B cell (primary cell): ENCODE data around the gene CHST8. TPM values are rescaled to one million over a fixed set of nuclear protein-coding genes. Genes with fewer than 3 reads are reported as not detected.

Source experiments
- ATAC-seq: fragments of 200-7000 bp; cut with Tn5 transposase; one replicate; pipeline ENCODE4 v1.10.0; 2021; ENCODE audit warnings: low read depth, mild to moderate bottlenecking, moderate number of reproducible peaks, moderate library complexity
- CTCF ChIA-PET: fragments of 350-600 bp; sonication (Branson Sonifier 250); formaldehyde crosslinking; loops from one replicate; lab custom pipeline; 2021; ENCODE audit warnings: antibody characterized with exemption, inconsistent platforms; lab: Charles Lee
- POLR2A ChIA-PET: fragments of 350-600 bp; sonication (Branson Sonifier 250); formaldehyde crosslinking; loops from one replicate; lab custom pipeline; 2021; ENCODE audit warnings: antibody characterized with exemption; lab: Charles Lee
- DNase-seq: peaks from one replicate; pipeline ENCODE4 v3.0.0; 2013
- H2AFZ ChIP-seq: 2 replicates; pipeline ENCODE4 v1.6.1; 2012; ENCODE audit warnings: mild to moderate bottlenecking, low read depth, low read length; ENCODE audit not compliant: insufficient read depth, poor library complexity, severe bottlenecking
- H3K27ac ChIP-seq, 2 donors: 1 replicate in 1 of 2; 2 replicates in 1 of 2; pipeline ENCODE4 v1.5.1; 2012 to 2013; ENCODE audit warnings: low read length in 2 of 2, mild to moderate bottlenecking in 2 of 2, moderate library complexity in 1 of 2
- H3K27me3 ChIP-seq, 4 experiments: fragments of 200-600 bp in 1 of 4; sonication (generic) in 1 of 4; replicated peaks in 1 of 4; 1 replicate in 2 of 4; 2 replicates in 2 of 4; pipeline versions ENCODE4 v1.6.1 to v1.7.0; 2013 to 2016; ENCODE audit warnings: low read length in 3 of 4, mild to moderate bottlenecking in 2 of 4, mixed read lengths in 1 of 4, moderate library complexity in 1 of 4; ENCODE audit not compliant: insufficient read depth in 4 of 4, control insufficient read depth in 3 of 4; ENCODE audit errors: control extremely low read depth in 1 of 4
- H3K36me3 ChIP-seq, 2 experiments: replicated peaks in 1 of 2; 1 replicate in 1 of 2; 2 replicates in 1 of 2; pipeline versions ENCODE4 v1.6.1 to v1.7.1; 2013; ENCODE audit warnings: low read length in 1 of 2; ENCODE audit not compliant: insufficient read depth in 2 of 2, control insufficient read depth in 1 of 2; ENCODE audit errors: control extremely low read depth in 1 of 2, extremely low read depth in 1 of 2
- H3K4me1 ChIP-seq, 2 donors: fragments of 200-600 bp in 1 of 2; sonication (generic) in 1 of 2; 1 replicate in 1 of 2; 2 replicates in 1 of 2; pipeline versions ENCODE4 v1.5.1 to v1.6.1; 2013 to 2017; ENCODE audit warnings: low read length in 2 of 2; ENCODE audit not compliant: control insufficient read depth in 2 of 2, insufficient read depth in 2 of 2
- H3K4me2 ChIP-seq: replicated peaks from 2 replicates; pipeline ENCODE3; 2012; ENCODE audit warnings: mild to moderate bottlenecking, low read depth, low read length; ENCODE audit not compliant: poor library complexity, severe bottlenecking
- H3K4me3 ChIP-seq, 5 experiments: fragments of 200-600 bp in 1 of 5; sonication (generic) in 1 of 5; 1 replicate in 3 of 5; 2 replicates in 2 of 5; pipeline versions ENCODE4 v1.5.1 to v1.7.0; 2011 to 2016; ENCODE audit warnings: low read length in 4 of 5, mild to moderate bottlenecking in 4 of 5, low read depth in 2 of 5, control low read depth in 1 of 5, moderate library complexity in 1 of 5; ENCODE audit not compliant: insufficient read depth in 1 of 5; ENCODE audit errors: control extremely low read depth in 1 of 5, extremely low read depth in 1 of 5
- H3K79me2 ChIP-seq: fragments of 200-600 bp; sonication (generic); one replicate; pipeline ENCODE4 v1.6.0; 2016; ENCODE audit warnings: low read length; ENCODE audit not compliant: control insufficient read depth, insufficient read depth
- H3K9ac ChIP-seq: fragments of 200-600 bp; sonication (generic); 2 replicates; pipeline ENCODE4 v1.6.1; 2017; ENCODE audit warnings: mild to moderate bottlenecking, low read length, moderate library complexity
- H3K9me3 ChIP-seq, 3 donors: one replicate each; pipeline versions ENCODE4 v1.6.1 to v1.7.1; 2013; ENCODE audit warnings: low read length in 2 of 3; ENCODE audit not compliant: control insufficient read depth in 2 of 3, insufficient read depth in 1 of 3; ENCODE audit errors: control extremely low read depth in 1 of 3
- H4K20me1 ChIP-seq: 2 replicates; pipeline ENCODE4 v1.6.0; 2012; ENCODE audit warnings: mild to moderate bottlenecking, low read length; ENCODE audit not compliant: insufficient read depth, control insufficient read depth, poor library complexity, severe bottlenecking
- H3K27ac Mint-ChIP-seq: one replicate; pipeline ENCODE4 v1.8.0; 2021; ENCODE audit warnings: mixed read lengths
- H3K27me3 Mint-ChIP-seq: one replicate; pipeline ENCODE4 v1.8.0; 2021; ENCODE audit warnings: mixed read lengths
- H3K4me1 Mint-ChIP-seq: one replicate; pipeline ENCODE4 v1.8.0; 2021; ENCODE audit warnings: mixed read lengths
- H3K4me3 Mint-ChIP-seq: one replicate; pipeline ENCODE4 v1.8.0; 2021; ENCODE audit warnings: mixed read lengths
- H3K9me3 Mint-ChIP-seq: one replicate; pipeline ENCODE4 v1.8.0; 2022; ENCODE audit warnings: mixed read lengths; ENCODE audit not compliant: insufficient read depth
- CTCF ChIP-seq: fragments of 200-600 bp; IDR thresholded peaks from one replicate; pipeline ENCODE4 v1.8.0; 2022; ENCODE audit warnings: antibody characterized with exemption, mild to moderate bottlenecking
- EZH2 ChIP-seq: IDR thresholded peaks from 2 replicates; pipeline ENCODE4 v1.6.1; 2012; ENCODE audit warnings: borderline replicate concordance, low read depth, mild to moderate bottlenecking, moderate library complexity, low read length; ENCODE audit not compliant: insufficient read depth, poor library complexity, severe bottlenecking
- WGBS: methylation state at CpG from one replicate; pipeline ENCODE4 v1.1.5; 2013; ENCODE audit warnings: missing lambda C conversion rate; ENCODE audit not compliant: insufficient coverage; 5-methylcytosine and 5-hydroxymethylcytosine counted together
- intact Hi-C: fragments of 100-400 bp; cut with micrococcal nuclease; formaldehyde crosslinking; loops from one replicate; pipeline ENCODE4 v1.10.0; 2022
- polyA plus RNA-seq: library from polyadenylated mRNA; depleted of rRNA; stranded (reverse); fragments of >200 nt; gene quantifications from 2 replicates; pipeline ENCODE4 v1.2.3, GENCODE V29; 2012
- total RNA-seq, 2 donors: library from RNA; stranded (reverse); fragments of 120-200 nt in 1 of 2; gene quantifications; 1 replicate in 1 of 2; 2 replicates in 1 of 2; pipeline versions ENCODE4 v1.2.3 to v1.2.4, GENCODE V29; 2013 to 2022

The CHST8 gene
- total and polyA plus RNA-seq, 2 donors (not counting 1 experiment from before 2014, with no cell fraction given) = not detected

- H3K27me3 Mint-ChIP-seq = peaks cover 6% of the 10 kb centered on the region
- no peak for TF ChIP-seq CTCF
- no peak for TF ChIP-seq EZH2
- no peak for DNase-seq
- Histone ChIP-seq H3K4me2 (peak overlapping the region; percentile 89), H3K27ac (no peak overlapping the region), H3K4me3 (peak overlapping the region; percentile 28 to 56 (median 42)), H4K20me1 (no peaks in the 10 kb centered on the region), H3K9me3 (no peaks in the 10 kb centered on the region), H3K4me1 (peaks cover 13 to 14% of the 10 kb centered on the region in 2 donors), H2AFZ (peak overlapping the region; percentile 60), H3K27me3 (peaks cover 0 to 26% (median 11%) of the 10 kb centered on the region in 4 experiments), H3K79me2 (no peaks in the 10 kb centered on the region), H3K9ac (peak overlapping the region; percentile 50), H3K36me3 (no peaks in the 10 kb centered on the region)
- intact Hi-C loops = loop anchor here (5.0 kb wide), 2 partner anchors 299 to 349 kb away; no protein-coding TSS in a partner anchor
- ATAC-seq = no peak
- H3K4me3 Mint-ChIP-seq = peak overlapping the region; percentile 86
- no peak overlapping the region for H3K27ac Mint-ChIP-seq
- H3K4me1 Mint-ChIP-seq = peaks cover 9% of the 10 kb centered on the region
- ChIA-PET CTCF (interaction anchor here (0.7 to 1.3 kb wide), 3 partner anchors 19 to 298 kb away, joined by 3 to 4 read pairs (median 4); no protein-coding TSS in a partner anchor), POLR2A (no interaction called here)
- WGBS = 45% methylated on average over 37 of the region's 61 CpGs
- no peaks in the 10 kb centered on the region for H3K9me3 Mint-ChIP-seq
Observed at GRCh38 chr19:33797802-33798671, 176.3 kb downstream of the CHST8 start.

GRCh38 chr19:33798681-33799111, 176.9 kb downstream of the CHST8 start:
- 97% methylated on average over 10 of the region's 12 CpGs for WGBS
- TF ChIP-seq CTCF (no peak), EZH2 (no peak)
- no peaks in the 10 kb centered on the region for H3K36me3 ChIP-seq
- no peaks in the 10 kb centered on the region for H3K9me3 ChIP-seq
- Mint-ChIP-seq H3K4me3 (peak overlapping the region; percentile 71), H3K4me1 (peaks cover 9% of the 10 kb centered on the region), H3K27ac (no peak overlapping the region), H3K9me3 (no peaks in the 10 kb centered on the region), H3K27me3 (peaks cover under 1% of the 10 kb centered on the region)
- POLR2A ChIA-PET = no interaction called here
- peaks cover 0 to 21% (median 7%) of the 10 kb centered on the region in 4 experiments for H3K27me3 ChIP-seq
- H3K79me2 ChIP-seq = no peaks in the 10 kb centered on the region
- no peak overlapping the region for H3K4me3 ChIP-seq
- ATAC-seq = no peak
- CTCF ChIA-PET = interaction anchor here (1.0 kb wide), 1 partner anchor 19 kb away, joined by 4 read pairs; no protein-coding TSS in a partner anchor
- intact Hi-C loops = loop anchor here (5.0 kb wide), 2 partner anchors 299 to 349 kb away; no protein-coding TSS in a partner anchor
- H4K20me1 ChIP-seq = no peaks in the 10 kb centered on the region
- H3K27ac ChIP-seq = no peak overlapping the region
- no peak overlapping the region for H2AFZ ChIP-seq
- DNase-seq = no peak
- H3K9ac ChIP-seq = no peak overlapping the region
- H3K4me1 ChIP-seq = peaks cover 13 to 14% of the 10 kb centered on the region in 2 donors
- no peak overlapping the region for H3K4me2 ChIP-seq
